ENCODE measurements around the gene FXYD1.

Gene FXYD1

GRCh38 chr19:35109395-35110112, 29.1 kb upstream of the FXYD1 start:
- no peaks in the 10 kb centered on the region for H4K20me1 ChIP-seq (ENCODE audit: insufficient read depth, low read length)
- H3K27me3 ChIP-seq (ENCODE audit: insufficient read depth, low read length, poor library complexity) = no peaks in the 10 kb centered on the region
- no peak overlapping the region for H3K4me2 ChIP-seq (ENCODE audit: insufficient read depth, low read length)
- ATAC-seq (ENCODE audit: insufficient read depth, low read depth) (no peak), DNase-seq (no peak)
- no peaks in the 10 kb centered on the region for H3K36me3 ChIP-seq (ENCODE audit: insufficient read depth, low read length)
- no peaks in the 10 kb centered on the region for H3K79me2 ChIP-seq (ENCODE audit: insufficient read depth, low read length)
- H3K9ac ChIP-seq (ENCODE audit: low read depth, low read length) = no peak overlapping the region
- H2AFZ ChIP-seq (ENCODE audit: low read depth, low read length) = no peak overlapping the region
- H3K9me3 ChIP-seq (ENCODE audit: insufficient read depth, low read length, severe bottlenecking) = no peaks in the 10 kb centered on the region
- no peak overlapping the region for H3K4me3 ChIP-seq (ENCODE audit: low read depth in 1 of 2, low read length in 2 of 2)
- H3K4me1 ChIP-seq (ENCODE audit: insufficient read depth, low read length) = no peaks in the 10 kb centered on the region
- H3K27ac ChIP-seq (ENCODE audit: low read length) = no peak overlapping the region
- TF ChIP-seq EZH2 (IDR thresholded peaks at IDR 0.05; ENCODE audit: borderline replicate concordance, low read depth, low read length, severe bottlenecking) (no peak), CTCF (IDR thresholded peaks at IDR 0.05; ENCODE audit: borderline replicate concordance, extremely low read depth, low read length, poor library complexity, severe bottlenecking) (no peak)

- no peak overlapping the region for H3K27ac ChIP-seq (ENCODE audit: low read length)
- no peaks in the 10 kb centered on the region for H3K79me2 ChIP-seq (ENCODE audit: insufficient read depth, low read length)
- no peaks in the 10 kb centered on the region for H3K36me3 ChIP-seq (ENCODE audit: insufficient read depth, low read length)
- no peak overlapping the region for H3K9ac ChIP-seq (ENCODE audit: low read depth, low read length)
- H3K4me3 ChIP-seq (ENCODE audit: low read depth in 1 of 2, low read length in 2 of 2) = no peak overlapping the region
- no peak overlapping the region for H2AFZ ChIP-seq (ENCODE audit: low read depth, low read length)
- H3K4me2 ChIP-seq (ENCODE audit: insufficient read depth, low read length) = no peak overlapping the region
- H3K27me3 ChIP-seq (ENCODE audit: insufficient read depth, low read length, poor library complexity) = no peaks in the 10 kb centered on the region
- no peak for DNase-seq
- TF ChIP-seq EZH2 (IDR thresholded peaks at IDR 0.05; ENCODE audit: borderline replicate concordance, low read depth, low read length, severe bottlenecking) (no peak), CTCF (IDR thresholded peaks at IDR 0.05; ENCODE audit: borderline replicate concordance, extremely low read depth, low read length, poor library complexity, severe bottlenecking) (no peak)
- no peaks in the 10 kb centered on the region for H3K9me3 ChIP-seq (ENCODE audit: insufficient read depth, low read length, severe bottlenecking)
- no peak for ATAC-seq (ENCODE audit: insufficient read depth, low read depth)
- H3K4me1 ChIP-seq (ENCODE audit: insufficient read depth, low read length) = no peaks in the 10 kb centered on the region
- 0 out of 2 replicates have a peak, but pooled peaks cover 4% of the 10 kb centered on the region for H4K20me1 ChIP-seq (ENCODE audit: insufficient read depth, low read length)
Observed at GRCh38 chr19:35110974-35111373, 27.6 kb upstream of the FXYD1 start.

GRCh38 chr19:35112995-35113688, 25.5 kb upstream of the FXYD1 start:
- no peak overlapping the region for H3K9ac ChIP-seq (ENCODE audit: low read depth, low read length)
- H3K27ac ChIP-seq (ENCODE audit: low read length) = no peak overlapping the region
- DNase-seq = no peak

More at GRCh38 chr19:35112995-35113688, 25.5 kb upstream of the FXYD1 start:
- Histone ChIP-seq H3K9me3 (ENCODE audit: insufficient read depth, low read length, severe bottlenecking) (no peaks in the 10 kb centered on the region), H3K4me3 (ENCODE audit: low read depth in 1 of 2, low read length in 2 of 2) (no peak overlapping the region), H3K4me1 (ENCODE audit: insufficient read depth, low read length) (no peaks in the 10 kb centered on the region), H3K27me3 (ENCODE audit: insufficient read depth, low read length, poor library complexity) (no peaks in the 10 kb centered on the region), H2AFZ (ENCODE audit: low read depth, low read length) (no peak overlapping the region), H4K20me1 (ENCODE audit: insufficient read depth, low read length) (0 out of 2 replicates have a peak, but pooled peaks cover 4% of the 10 kb centered on the region), H3K36me3 (ENCODE audit: insufficient read depth, low read length) (no peaks in the 10 kb centered on the region), H3K79me2 (ENCODE audit: insufficient read depth, low read length) (no peaks in the 10 kb centered on the region), H3K4me2 (ENCODE audit: insufficient read depth, low read length) (no peak overlapping the region)
- no peak for ATAC-seq (ENCODE audit: insufficient read depth, low read depth)
- TF ChIP-seq EZH2 (IDR thresholded peaks at IDR 0.05; ENCODE audit: borderline replicate concordance, low read depth, low read length, severe bottlenecking) = no peak
- TF ChIP-seq CTCF (IDR thresholded peaks at IDR 0.05; ENCODE audit: borderline replicate concordance, extremely low read depth, low read length, poor library complexity, severe bottlenecking) = no peak

Data from DND-41 (cell line).